Measurements from ENCODE around the gene OSBPL10. TPM values are rescaled to one million over a fixed set of nuclear protein-coding genes. Genes with fewer than 3 reads are reported as not detected.

Gene OSBPL10
- total and polyA plus RNA-seq, 2 of the 4 experiments (the other 2 are of a cell fraction) = 9.5 to 10.1 TPM

GRCh38 chr3:31695280-31696008, 285.6 kb downstream of the OSBPL10 start:
- Histone ChIP-seq H2AFZ (replicated peaks; ENCODE audit: low read length, poor library complexity) (no peak overlapping the region), H3K23ac (ENCODE audit: low read depth, low read length) (no peak overlapping the region), H4K5ac (ENCODE audit: low read depth, low read length) (no peak overlapping the region), H2AK9ac (replicated peaks; ENCODE audit: low read depth, low read length, poor library complexity) (no peak overlapping the region), H2AK5ac (ENCODE audit: low read depth, low read length) (no peak overlapping the region), H3K27me3 (ENCODE audit: control insufficient read depth, insufficient read depth, low read length) (no peaks in the 10 kb centered on the region), H3K27ac (ENCODE audit: insufficient read depth, low read length) (no peak overlapping the region), H3K9me1 (ENCODE audit: insufficient read depth, low read length) (no peaks in the 10 kb centered on the region), H2BK5ac (ENCODE audit: low read depth, low read length, poor library complexity, severe bottlenecking) (no peak overlapping the region), H3K9me3 (ENCODE audit: control insufficient read depth, insufficient read depth, low read length) (no peaks in the 10 kb centered on the region), H4K8ac (ENCODE audit: low read depth in 2 of 2, low read length in 2 of 2) (no peak overlapping the region), H3K4me3 (ENCODE audit: insufficient read depth, low read depth, low read length) (no peak overlapping the region), H2BK15ac (ENCODE audit: low read depth, low read length) (no peak overlapping the region), H3K4me1 (ENCODE audit: control insufficient read depth, insufficient read depth, low read length) (no peaks in the 10 kb centered on the region), H3K14ac (replicated peaks; ENCODE audit: low read depth, low read length) (no peak overlapping the region), H4K20me1 (ENCODE audit: insufficient read depth, low read length) (no peaks in the 10 kb centered on the region; the same call in 1 of the 2 replicates), H3K4ac (ENCODE audit: low read depth, low read length) (no peak overlapping the region), H3K4me2 (ENCODE audit: low read depth, low read length) (no peak overlapping the region), H3K79me1 (ENCODE audit: low read depth in 1 of 2, low read length in 2 of 2) (no peaks in the 10 kb centered on the region), H4K91ac (ENCODE audit: insufficient read depth, low read depth, low read length) (no peak overlapping the region), H3K9ac (ENCODE audit: low read depth, low read length) (no peak overlapping the region), H3K56ac (ENCODE audit: extremely low read depth, insufficient read depth, low read length) (no peak overlapping the region), H2BK20ac (ENCODE audit: low read depth, low read length) (no peak overlapping the region), H3K36me3 (ENCODE audit: control insufficient read depth, insufficient read depth, low read length) (0 out of 2 replicates have a peak, but pooled peaks cover 1% of the 10 kb centered on the region), H3K18ac (ENCODE audit: low read depth, low read length) (no peak overlapping the region), H2BK120ac (ENCODE audit: low read depth, low read length) (no peak overlapping the region)
- ATAC-seq (ENCODE audit: low read depth) (no peak), DNase-seq (no peak)
- dilution Hi-C loops (cut with HindIII; ENCODE audit: low sequenced_read_pairs, unreplicated experiment) (no loop called here), intact Hi-C loops (cut with micrococcal nuclease) (no loop called here), in situ Hi-C loops (cut with MboI; ENCODE audit: low sequenced_read_pairs) (no loop called here)
- ChIA-PET POLR2A (ENCODE audit: unreplicated experiment) (no interaction called here), CTCF (no interaction called here)
- no TSS peak for BruUV-seq (replicated peaks)
- no CpG with 5 or more reads among the region's 2 CpGs for WGBS, 2 experiments (ENCODE audit: extremely low coverage in 2 of 2, insufficient read length in 1 of 2)
- no peak for TF ChIP-seq CHD1 (IDR thresholded peaks at IDR 0.05; ENCODE audit: low read depth, low read length)
- TF ChIP-seq CTCF (conservative IDR thresholded peaks at IDR 0.05; ENCODE audit: low read depth, low read length) = 0 out of 2 replicates have a peak, but pooled peaks have one; percentile 12
- peak; percentile 7; the same call in 1 of the 2 replicates for TF ChIP-seq SMC3 (IDR thresholded peaks at IDR 0.05; ENCODE audit: low read depth, low read length)
